GM23338 (cell line): ENCODE measurements around the gene MMP19. TPM values are rescaled to one million over a fixed set of nuclear protein-coding genes. Genes with fewer than 3 reads are reported as not detected.

Experiments
- ATAC-seq: fragments of 200-7000 bp; cut with Tn5 transposase; 3 replicates; pipeline ENCODE4 v1.9.1; 2020
- DNase-seq: peaks from one replicate; pipeline ENCODE4 v3.0.0-alpha.2; 2015; ENCODE audit warnings: low spot score
- H2AFZ ChIP-seq: fragments of 200-600 bp; sonication (generic); 2 replicates; pipeline ENCODE4 v1.8.0; 2016; ENCODE audit warnings: antibody characterized with exemption, mild to moderate bottlenecking, moderate library complexity
- H3F3A ChIP-seq: fragments of 200-600 bp; sonication (generic); replicated peaks from 2 replicates; pipeline ENCODE4 v1.8.0; 2017; ENCODE audit warnings: antibody characterized with exemption, mixed run types, low read depth
- H3K27ac ChIP-seq: fragments of 200-600 bp; sonication (generic); 2 replicates; pipeline ENCODE4 v1.6.1; 2016; ENCODE audit warnings: low read depth
- H3K27me3 ChIP-seq: fragments of 200-600 bp; sonication (generic); 2 replicates; pipeline ENCODE4 v1.8.0; 2016; ENCODE audit warnings: mild to moderate bottlenecking, mixed run types, moderate library complexity; ENCODE audit not compliant: insufficient read depth
- H3K36me3 ChIP-seq: fragments of 200-600 bp; sonication (generic); 2 replicates; pipeline ENCODE4 v1.8.0; 2016; ENCODE audit warnings: mild to moderate bottlenecking; ENCODE audit not compliant: insufficient read depth
- H3K4me1 ChIP-seq: fragments of 200-600 bp; sonication (generic); 2 replicates; pipeline ENCODE4 v1.8.0; 2016; ENCODE audit warnings: mild to moderate bottlenecking, moderate library complexity; ENCODE audit not compliant: insufficient read depth
- H3K4me2 ChIP-seq: fragments of 200-600 bp; sonication (generic); 2 replicates; pipeline ENCODE4 v1.7.1; 2017; ENCODE audit warnings: mixed run types
- H3K4me3 ChIP-seq: fragments of 200-600 bp; sonication (generic); 2 replicates; pipeline ENCODE4 v1.6.1; 2016; ENCODE audit warnings: mixed run types
- H3K79me2 ChIP-seq: fragments of 200-600 bp; sonication (generic); replicated peaks from 2 replicates; pipeline ENCODE4 v1.8.0; 2017; ENCODE audit warnings: mild to moderate bottlenecking; ENCODE audit not compliant: insufficient read depth
- H3K9me2 ChIP-seq: fragments of 200-600 bp; sonication (generic); 2 replicates; pipeline ENCODE4 v1.8.0; 2017; ENCODE audit not compliant: insufficient read depth
- H4K20me1 ChIP-seq: fragments of 200-600 bp; sonication (generic); replicated peaks from 2 replicates; pipeline ENCODE4 v1.8.0; 2017; ENCODE audit warnings: mild to moderate bottlenecking; ENCODE audit not compliant: insufficient read depth
- H3K27ac Mint-ChIP-seq: 2 replicates; pipeline ENCODE4 v1.8.0; 2020; ENCODE audit warnings: inconsistent platforms, mild to moderate bottlenecking, moderate library complexity, mixed read lengths
- H3K27me3 Mint-ChIP-seq: 3 replicates; pipeline ENCODE4 v1.8.0; 2022; ENCODE audit warnings: low read depth, mild to moderate bottlenecking, moderate library complexity, mixed read lengths, inconsistent platforms; ENCODE audit not compliant: insufficient read depth, poor library complexity
- H3K36me3 Mint-ChIP-seq: 3 replicates; pipeline ENCODE4 v1.8.0; 2021; ENCODE audit warnings: low read depth, mild to moderate bottlenecking, inconsistent platforms, moderate library complexity, mixed read lengths
- H3K4me1 Mint-ChIP-seq: 3 replicates; pipeline ENCODE4 v1.8.0; 2020; ENCODE audit warnings: mild to moderate bottlenecking, inconsistent platforms, mixed read lengths
- H3K4me3 Mint-ChIP-seq: 3 replicates; pipeline ENCODE4 v1.8.0; 2021; ENCODE audit warnings: moderate library complexity, mild to moderate bottlenecking, inconsistent platforms, mixed read lengths
- H3K9me3 Mint-ChIP-seq: 3 replicates; pipeline ENCODE4 v1.8.0; 2020; ENCODE audit warnings: moderate library complexity, mild to moderate bottlenecking, inconsistent platforms, mixed read lengths
- CREB1 ChIP-seq: fragments of 250-450 bp; sonication (Bioruptor Pico); IDR thresholded peaks from 2 replicates; pipeline ENCODE4 v1.5.0; 2020; ENCODE audit warnings: low read depth, mild to moderate bottlenecking, moderate library complexity
- ETS1 ChIP-seq: IDR thresholded peaks from 2 replicates; pipeline ENCODE4 v1.6.1; 2016; ENCODE audit warnings: antibody characterized with exemption
- EZH2 ChIP-seq: fragments of 200-600 bp; sonication (generic); IDR thresholded peaks from one replicate; pipeline ENCODE4 v1.8.0; 2017; ENCODE audit warnings: antibody characterized with exemption, mild to moderate bottlenecking, low read depth; ENCODE audit not compliant: unreplicated experiment
- EZH2phosphoT487 ChIP-seq: fragments of 200-600 bp; sonication (generic); IDR thresholded peaks from one replicate; pipeline ENCODE4 v1.8.1; 2018; ENCODE audit warnings: antibody characterized with exemption; ENCODE audit not compliant: unreplicated experiment
- JUNB ChIP-seq: IDR thresholded peaks from one replicate; pipeline ENCODE4 v1.6.1; 2016; ENCODE audit warnings: antibody characterized with exemption; ENCODE audit not compliant: unreplicated experiment
- NANOG ChIP-seq: IDR thresholded peaks from 2 replicates; pipeline ENCODE4 v1.6.1; 2016; ENCODE audit warnings: antibody characterized with exemption, borderline replicate concordance
- POLR2AphosphoS5 ChIP-seq: IDR thresholded peaks from 2 replicates; pipeline ENCODE4 v1.6.1; 2016; ENCODE audit warnings: antibody characterized with exemption, low read depth
- STAT1 ChIP-seq: IDR thresholded peaks from one replicate; pipeline ENCODE4 v1.6.1; 2016; ENCODE audit warnings: antibody characterized with exemption; ENCODE audit not compliant: unreplicated experiment
- ZNF114 ChIP-seq: fragments of 250-450 bp; sonication (Bioruptor Pico); IDR thresholded peaks from 2 replicates; pipeline ENCODE4 v1.5.0; 2020; ENCODE audit warnings: mild to moderate bottlenecking, moderate library complexity
- ZNF331 ChIP-seq: fragments of 250-450 bp; sonication (Bioruptor Pico); IDR thresholded peaks from 2 replicates; pipeline ENCODE4 v1.5.0; 2020; ENCODE audit warnings: low read depth, mild to moderate bottlenecking, moderate library complexity
- ZNF462 ChIP-seq: fragments of 250-450 bp; sonication (Bioruptor Pico); IDR thresholded peaks from 2 replicates; pipeline ENCODE4 v1.5.0; 2020; ENCODE audit warnings: mild to moderate bottlenecking, moderate library complexity
- polyA plus RNA-seq: library from polyadenylated mRNA; unstranded; fragments of >200 nt; fragmentation: Nextera tagmentation; extraction: Ambion mirVana; gene quantifications from 2 replicates; pipeline ENCODE4 v1.2.1, GENCODE V29; 2016
- total RNA-seq: library from RNA; depleted of rRNA; stranded (reverse); fragments of >200 nt; shearing (Covaris generic); gene quantifications from 2 replicates; pipeline ENCODE4 v1.2.3, GENCODE V29; 2014

MMP19 gene
- total and polyA plus RNA-seq, 2 experiments from 2014 or later, result 1.4 to 1.5 TPM

- no peak for TF ChIP-seq ZNF462 (CRISPR knock-in tag)
Observed at GRCh38 chr12:55891310-55891709, 48.6 kb upstream of the MMP19 start (continued).

- Histone ChIP-seq H3K9me2 (no peaks in the 10 kb centered on the region; the same call in 1 of the 2 replicates), H3K79me2 (no peaks in the 10 kb centered on the region), H3K4me2 (no peak overlapping the region), H3K27ac (no peak overlapping the region), H2AFZ (no peak overlapping the region), H3K36me3 (no peaks in the 10 kb centered on the region), H4K20me1 (no peaks in the 10 kb centered on the region), H3K4me3 (no peak overlapping the region), H3K27me3 (no peaks in the 10 kb centered on the region), H3F3A (0 out of 2 replicates have a peak, but pooled peaks cover 4% of the 10 kb centered on the region), H3K4me1 (no peaks in the 10 kb centered on the region)
- Mint-ChIP-seq H3K4me1 (no peaks in the 10 kb centered on the region), H3K27ac (no peak overlapping the region), H3K36me3 (no peaks in the 10 kb centered on the region), H3K27me3 (peaks cover 2% of the 10 kb centered on the region), H3K4me3 (no peak overlapping the region), H3K9me3 (no peaks in the 10 kb centered on the region)
- ATAC-seq (no peak), DNase-seq (no peak)
- TF ChIP-seq POLR2AphosphoS5, result no peak
- TF ChIP-seq ZNF331 (CRISPR knock-in tag), result no peak
- TF ChIP-seq ETS1, result no peak
- no peak for TF ChIP-seq JUNB
- no peak for TF ChIP-seq EZH2
- TF ChIP-seq CREB1 (CRISPR knock-in tag), result no peak
- TF ChIP-seq ZNF114 (CRISPR knock-in tag), result no peak
- TF ChIP-seq NANOG, result no peak
- no peak for TF ChIP-seq STAT1
- no peak for TF ChIP-seq EZH2phosphoT487
Observed at GRCh38 chr12:55885113-55885512, 42.4 kb upstream of the MMP19 start.
